OCI-M1 (cell line): ENCODE data around the gene RPL38.

Experiments
- DNase-seq: peaks from one replicate; lab custom pipeline; 2025; lab: John Stamatoyannopoulos, UW

RPL38 gene

GRCh38 chr17:74250324-74250995 lies 47.0 kb downstream of the RPL38 start:
- no peak for DNase-seq

- DNase-seq, result no peak
Observed at GRCh38 chr17:74251051-74251450, 47.6 kb downstream of the RPL38 start.

- no peak for DNase-seq
Observed at GRCh38 chr17:74251569-74251968, 48.1 kb downstream of the RPL38 start.

- no peak for DNase-seq
Observed at GRCh38 chr17:74252211-74252610, 48.7 kb downstream of the RPL38 start.

GRCh38 chr17:74253036-74253435 lies 49.6 kb downstream of the RPL38 start:
- no peak for DNase-seq

DNA sequence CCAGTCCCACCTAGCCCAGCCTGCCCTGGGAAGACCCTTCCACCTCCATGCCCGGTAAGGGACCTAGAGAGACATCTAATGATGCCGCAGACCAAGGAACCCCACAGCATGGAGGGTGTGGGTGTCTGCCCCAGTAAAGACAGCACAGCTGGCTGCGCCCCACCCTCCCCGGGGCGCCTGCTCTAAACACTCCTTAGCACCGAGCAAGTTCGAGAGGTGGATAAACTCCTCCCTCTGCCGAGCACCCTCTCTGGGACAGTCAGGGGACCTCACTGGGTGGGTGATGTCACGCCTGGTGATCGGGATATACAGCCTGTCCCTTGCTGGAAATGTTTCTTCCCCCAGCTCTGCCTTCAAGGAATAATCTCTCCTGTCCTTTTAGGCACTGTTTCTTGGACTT lies 53.8 kb downstream of the RPL38 start:
- no peak for DNase-seq

GRCh38 chr17:74259667-74260524 lies 56.4 kb downstream of the RPL38 start:
- DNase-seq, result no peak
